Left lung (tissue), 10 donors: ENCODE data around the gene FGD2. TPM values are rescaled to one million over a fixed set of nuclear protein-coding genes. Genes with fewer than 3 reads are reported as not detected.
A peak's percentile ranks its signal among the peaks of the same experiment; 100 is the strongest.

ENCODE experiments used
- ATAC-seq: fragments of 200-7000 bp; cut with Tn5 transposase; one replicate; pipeline ENCODE4 v1.9.1; 2020; ENCODE audit warnings: moderate library complexity
- DNase-seq, 4 donors: peaks; one replicate each; pipeline ENCODE4 v3.0.0-alpha.2; 2013 to 2020
- H3K27ac ChIP-seq, 2 donors: fragments of 200-600 bp; sonication (generic) in 1 of 2; one replicate each; pipeline versions ENCODE4 v1.5.0 to v1.8.0; 2020 to 2021
- H3K27me3 ChIP-seq, 2 donors: fragments of 200-600 bp; sonication (generic) in 1 of 2; one replicate each; pipeline versions ENCODE4 v1.5.0 to v1.8.0; 2020 to 2021
- H3K36me3 ChIP-seq, 2 donors: fragments of 200-600 bp; sonication (generic) in 1 of 2; one replicate each; pipeline versions ENCODE4 v1.5.0 to v1.8.0; 2020 to 2021
- H3K4me1 ChIP-seq, 2 donors: fragments of 200-600 bp; one replicate each; pipeline ENCODE4 v1.8.0; 2021
- H3K4me3 ChIP-seq, 2 donors: fragments of 200-600 bp; sonication (generic) in 1 of 2; one replicate each; pipeline versions ENCODE4 v1.5.0 to v1.8.0; 2020 to 2021; ENCODE audit warnings: mild to moderate bottlenecking in 1 of 2
- H3K9me3 ChIP-seq, 2 donors: fragments of 200-600 bp; sonication (generic) in 1 of 2; one replicate each; pipeline versions ENCODE4 v1.5.0 to v1.8.0; 2020 to 2021
- intact Hi-C, 2 donors: fragments of 100-400 bp; cut with DNase I; formaldehyde crosslinking; loops; one replicate each; pipeline versions ENCODE4 v1.11.2 to v1.14.2; 2022
- polyA plus RNA-seq, 6 donors: library from polyadenylated mRNA; unstranded; fragments of 120-200 nt; gene quantifications; one replicate each; pipeline ENCODE4 v1.2.1, GENCODE V29; 2013; ENCODE audit not compliant: insufficient read length in 6 of 6
- total RNA-seq, 2 donors: library from RNA; stranded (reverse); fragmentation: NEBNext Ultra II Directional; extraction: Animal tissue kit (Norgen Biotek cat#: 25700); gene quantifications; one replicate each; pipeline ENCODE4 v1.2.1, GENCODE V29; 2021
- TF ChIP-seq, protein P1 (sequence below), 2 donors: fragments of 200-600 bp; sonication (generic) in 1 of 2; IDR thresholded peaks; one replicate each; pipeline versions ENCODE4 v1.5.0 to v1.8.0; 2021; ENCODE audit warnings: antibody characterized with exemption in 2 of 2
- donor health status: DM: no; HTN: yes; CAD: no.
- donor health status: DM: no; HTN: no; CAD: no.

Gene FGD2
- total and polyA plus RNA-seq, 8 donors = 3.9 to 60.3 (median 4.7) TPM

DNA sequence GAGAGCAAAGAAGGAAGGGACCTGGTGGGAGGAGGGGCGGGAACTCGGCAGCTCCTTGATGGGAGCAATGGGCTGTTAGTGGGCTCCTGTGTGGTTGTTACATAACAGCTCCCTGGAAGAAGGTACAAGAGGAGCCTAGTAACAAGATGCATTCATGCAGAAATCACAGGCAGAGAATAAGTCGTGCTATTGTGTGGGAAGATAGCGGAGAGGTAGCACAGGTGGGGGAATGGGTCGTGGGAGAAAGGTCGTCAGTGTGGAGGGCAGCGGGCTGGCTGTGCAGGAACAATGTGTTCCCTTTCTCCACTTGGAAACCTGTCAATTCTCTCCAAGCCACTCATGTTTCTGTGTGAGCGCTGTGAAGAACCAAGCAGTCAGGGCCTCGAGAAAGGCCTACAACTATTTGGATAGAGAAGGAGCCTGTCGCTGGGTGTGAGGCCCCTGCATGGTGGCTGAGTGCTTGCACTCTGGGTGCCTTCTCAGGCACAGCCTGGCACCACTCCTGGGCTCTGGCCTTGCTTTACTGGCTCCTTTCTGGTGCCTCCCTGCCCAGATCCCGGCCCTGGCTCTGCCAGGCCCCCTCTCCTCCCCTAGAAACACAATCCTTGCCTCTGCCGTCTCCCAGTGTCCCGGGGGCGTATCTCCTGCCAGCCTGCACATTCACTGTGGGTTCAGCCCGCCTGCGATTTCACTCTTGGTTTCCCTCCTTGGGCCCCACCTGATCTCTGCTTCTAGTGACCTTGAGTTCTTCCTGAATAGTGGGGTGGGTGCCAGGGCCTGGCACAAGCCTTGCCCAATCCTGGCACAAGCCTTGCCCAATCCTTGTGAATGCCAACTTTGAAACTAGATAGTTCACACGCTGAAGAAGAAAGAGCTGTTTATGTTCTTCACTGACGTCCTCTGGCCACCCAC lies 7.4 kb upstream of the FGD2 start:
- peak; percentile 82 for ATAC-seq
- H3K27me3 ChIP-seq = no peaks in the 10 kb centered on the region
- intact Hi-C loops = no loop called here
- TF ChIP-seq, protein P1, sequence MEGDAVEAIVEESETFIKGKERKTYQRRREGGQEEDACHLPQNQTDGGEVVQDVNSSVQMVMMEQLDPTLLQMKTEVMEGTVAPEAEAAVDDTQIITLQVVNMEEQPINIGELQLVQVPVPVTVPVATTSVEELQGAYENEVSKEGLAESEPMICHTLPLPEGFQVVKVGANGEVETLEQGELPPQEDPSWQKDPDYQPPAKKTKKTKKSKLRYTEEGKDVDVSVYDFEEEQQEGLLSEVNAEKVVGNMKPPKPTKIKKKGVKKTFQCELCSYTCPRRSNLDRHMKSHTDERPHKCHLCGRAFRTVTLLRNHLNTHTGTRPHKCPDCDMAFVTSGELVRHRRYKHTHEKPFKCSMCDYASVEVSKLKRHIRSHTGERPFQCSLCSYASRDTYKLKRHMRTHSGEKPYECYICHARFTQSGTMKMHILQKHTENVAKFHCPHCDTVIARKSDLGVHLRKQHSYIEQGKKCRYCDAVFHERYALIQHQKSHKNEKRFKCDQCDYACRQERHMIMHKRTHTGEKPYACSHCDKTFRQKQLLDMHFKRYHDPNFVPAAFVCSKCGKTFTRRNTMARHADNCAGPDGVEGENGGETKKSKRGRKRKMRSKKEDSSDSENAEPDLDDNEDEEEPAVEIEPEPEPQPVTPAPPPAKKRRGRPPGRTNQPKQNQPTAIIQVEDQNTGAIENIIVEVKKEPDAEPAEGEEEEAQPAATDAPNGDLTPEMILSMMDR (IDR thresholded peaks at IDR 0.05) = no peak
- peak overlapping the region in 1 of 2 donors; percentile 59 for H3K27ac ChIP-seq
- no peak overlapping the region for H3K4me3 ChIP-seq
- peak in 1 of 4 donors; percentile 34 for DNase-seq
- H3K4me1 ChIP-seq = no peaks in the 10 kb centered on the region
- no peaks in the 10 kb centered on the region for H3K9me3 ChIP-seq
- H3K36me3 ChIP-seq = no peaks in the 10 kb centered on the region

DNA sequence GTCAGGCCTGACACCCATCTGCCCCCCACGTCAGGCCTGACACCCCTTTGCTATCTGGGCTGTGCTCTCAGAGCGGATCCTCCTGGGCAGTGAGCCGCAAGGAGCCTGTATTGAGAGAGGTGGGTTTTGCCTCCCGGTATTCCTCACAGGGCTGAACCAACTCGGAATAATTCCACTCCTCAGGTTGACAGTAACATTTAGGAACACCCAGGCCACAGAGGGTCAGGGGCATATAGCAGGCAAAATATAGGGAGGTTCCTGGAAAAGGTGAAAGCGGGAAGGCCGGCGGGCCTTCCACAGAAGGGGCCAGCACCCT lies 6.8 kb upstream of the FGD2 start:
- TF ChIP-seq, protein P1 (IDR thresholded peaks at IDR 0.05) = no peak
- H3K4me3 ChIP-seq = no peak overlapping the region
- H3K27ac ChIP-seq = peak overlapping the region in 1 of 2 donors; percentile 59
- H3K27me3 ChIP-seq = no peaks in the 10 kb centered on the region
- ATAC-seq (no peak), DNase-seq (no peak)
- H3K9me3 ChIP-seq = no peaks in the 10 kb centered on the region
- H3K36me3 ChIP-seq = no peaks in the 10 kb centered on the region
- H3K4me1 ChIP-seq = no peaks in the 10 kb centered on the region
- intact Hi-C loops = no loop called here

DNA sequence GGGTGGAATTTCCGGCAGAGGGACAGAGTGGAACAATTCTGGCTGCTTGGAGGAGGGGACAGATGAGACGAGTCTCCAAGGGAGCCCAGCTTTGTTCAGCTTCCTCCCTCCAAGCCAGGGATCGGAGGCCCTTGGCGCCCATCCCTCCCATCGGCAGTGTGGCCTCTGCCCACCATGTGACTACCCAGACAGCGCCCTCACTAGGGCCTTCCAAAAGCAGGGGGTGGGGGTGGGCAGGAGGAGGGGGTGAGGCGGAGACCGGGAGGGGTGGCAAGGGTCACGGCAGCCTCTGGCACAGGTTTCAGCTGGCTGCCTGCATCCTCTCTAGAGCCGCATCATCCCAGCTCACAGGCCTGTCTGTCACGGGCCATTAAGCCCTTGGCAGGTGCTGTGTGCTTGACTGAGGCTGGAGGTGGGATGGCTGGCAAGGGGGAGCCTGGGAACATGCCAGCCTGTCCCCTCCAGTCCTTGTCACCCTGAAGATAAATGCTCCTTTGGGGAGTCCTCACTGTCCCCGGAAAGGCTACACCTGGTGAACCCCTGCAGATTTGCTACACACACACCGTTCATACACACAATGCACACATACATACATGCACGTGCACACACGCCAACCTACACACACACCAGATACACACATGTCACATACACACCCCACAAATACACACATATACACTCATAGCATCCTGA lies 6.2 kb upstream of the FGD2 start:
- Histone ChIP-seq H3K4me3 (no peak overlapping the region), H3K36me3 (no peaks in the 10 kb centered on the region), H3K4me1 (no peaks in the 10 kb centered on the region), H3K27ac (no peak overlapping the region), H3K27me3 (no peaks in the 10 kb centered on the region), H3K9me3 (no peaks in the 10 kb centered on the region)
- DNase-seq (peak in 1 of 4 donors; percentile 43), ATAC-seq (no peak)
- TF ChIP-seq, protein P1 (IDR thresholded peaks at IDR 0.05) = no peak
- intact Hi-C loops = no loop called here

DNA sequence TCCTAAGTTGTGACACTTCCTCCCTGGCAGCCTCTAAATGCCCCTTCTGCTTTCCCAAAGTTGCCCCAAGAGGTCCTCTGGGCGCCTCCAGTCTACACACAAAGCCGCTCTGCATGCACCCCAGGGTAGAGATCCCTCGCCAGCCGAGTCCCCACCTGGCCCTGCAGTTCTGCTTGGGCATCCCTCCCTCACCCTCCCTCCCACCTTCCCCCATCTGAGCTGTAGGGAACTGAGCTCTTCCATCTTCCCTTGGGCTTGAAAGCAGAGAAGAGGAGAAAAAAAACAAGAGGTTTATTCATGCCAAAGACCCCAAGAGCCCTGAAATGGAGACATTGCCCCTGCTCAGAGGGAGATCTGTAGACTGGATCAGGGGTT lies 5.7 kb upstream of the FGD2 start:
- Histone ChIP-seq H3K9me3 (no peaks in the 10 kb centered on the region), H3K27me3 (no peaks in the 10 kb centered on the region), H3K4me1 (no peaks in the 10 kb centered on the region), H3K27ac (no peak overlapping the region), H3K4me3 (no peak overlapping the region), H3K36me3 (no peaks in the 10 kb centered on the region)
- intact Hi-C loops = no loop called here
- TF ChIP-seq, protein P1 (IDR thresholded peaks at IDR 0.05) = no peak
- DNase-seq = no peak
- no peak for ATAC-seq
